AG04449 (cell line): ENCODE measurements around the gene WIF1.

Source experiments
- CTCF ChIA-PET: fragments of 350-600 bp; formaldehyde crosslinking; extraction: SDS; loops from one replicate; lab custom pipeline; 2021; ENCODE audit warnings: antibody characterized with exemption; lab: Yijun Ruan, JAX
- POLR2A ChIA-PET: fragments of 400-600, 350-600 bp; formaldehyde crosslinking; extraction: SDS; loops from one replicate; lab custom pipeline; 2020; ENCODE audit warnings: antibody characterized with exemption, inconsistent platforms; lab: Yijun Ruan, JAX
- DNase-seq: peaks from one replicate; pipeline ENCODE4 v3.0.0-alpha.2; 2010; ENCODE audit warnings: low read depth, low spot score
- H3K4me3 ChIP-seq: 2 replicates; pipeline ENCODE4 v1.5.1; 2011; ENCODE audit warnings: low read depth, mild to moderate bottlenecking, control low read depth, low read length
- CTCF ChIP-seq: IDR thresholded peaks from one replicate; pipeline ENCODE4 v1.5.1; 2011; ENCODE audit warnings: mild to moderate bottlenecking, moderate library complexity, low read length, control low read depth, inconsistent platforms; ENCODE audit not compliant: insufficient read depth; ENCODE audit errors: missing control alignments

WIF1 gene

GRCh38 chr12:65164244-65164643 lies 43.1 kb upstream of the WIF1 start:
- TF ChIP-seq CTCF = no peak
- DNase-seq = no peak
- ChIA-PET POLR2A (no interaction called here), CTCF (no interaction called here)
- H3K4me3 ChIP-seq = no peak overlapping the region

- ChIA-PET CTCF (interaction anchor here (1.0 kb wide), 1 partner anchor 361 kb away, joined by 3 read pairs; no protein-coding TSS in a partner anchor), POLR2A (no interaction called here)
- DNase-seq = no peak
- no peak for TF ChIP-seq CTCF
- H3K4me3 ChIP-seq = no peak overlapping the region
These were observed 41.5 kb upstream of the WIF1 start for GRCh38 chr12:65162609-65163008.

- H3K4me3 ChIP-seq = no peak overlapping the region
- DNase-seq = no peak
- ChIA-PET POLR2A (no interaction called here), CTCF (no interaction called here)
- TF ChIP-seq CTCF = no peak
These were observed 36.0 kb upstream of the WIF1 start for GRCh38 chr12:65157091-65157490.

- H3K4me3 ChIP-seq = no peak overlapping the region
- TF ChIP-seq CTCF = no peak
- ChIA-PET POLR2A (no interaction called here), CTCF (no interaction called here)
- DNase-seq = no peak
These were observed 35.3 kb upstream of the WIF1 start for GRCh38 chr12:65156366-65156841.

- ChIA-PET POLR2A (no interaction called here), CTCF (no interaction called here)
- no peak overlapping the region for H3K4me3 ChIP-seq
- TF ChIP-seq CTCF = no peak
- no peak for DNase-seq
These were observed 34.7 kb upstream of the WIF1 start for GRCh38 chr12:65155784-65156183.

- ChIA-PET CTCF (no interaction called here), POLR2A (no interaction called here)
- no peak for DNase-seq
- no peak for TF ChIP-seq CTCF
- H3K4me3 ChIP-seq = no peak overlapping the region
These were observed 31.5 kb upstream of the WIF1 start for GRCh38 chr12:65152596-65152995.
